NCI-H1417 (cell line): ENCODE data around the gene SORCS1.

Experiments used
- DNase-seq, 3 experiments: peaks; one replicate each; lab custom pipeline; 2025; lab: John Stamatoyannopoulos, UW

The SORCS1 gene

GRCh38 chr10:106577756-106578155 lies 586.8 kb downstream of the SORCS1 start:
- DNase-seq = no peak

DNA sequence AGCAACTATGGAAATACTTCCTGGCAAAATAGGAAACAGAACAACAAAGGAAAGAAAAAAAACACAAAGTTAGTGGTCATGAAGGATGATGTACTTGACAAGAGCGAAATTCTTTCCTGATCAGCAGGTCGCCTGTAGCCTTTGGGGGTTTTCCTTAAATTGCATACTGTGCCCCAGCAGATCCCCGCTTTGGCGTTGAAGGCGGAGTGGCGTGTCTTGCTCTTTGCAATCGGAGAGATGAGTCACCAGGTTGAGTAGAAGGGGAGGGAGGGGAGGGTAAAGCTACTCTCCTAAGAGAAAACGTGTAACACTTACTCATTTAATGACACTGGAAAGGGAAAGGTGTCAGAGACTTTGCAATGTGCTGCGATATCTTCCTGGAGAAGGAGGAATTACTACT lies 587.2 kb downstream of the SORCS1 start:
- no peak for DNase-seq

GRCh38 chr10:106576534-106576933 lies 588.0 kb downstream of the SORCS1 start:
- DNase-seq = no peak

GRCh38 chr10:106573106-106573505 lies 591.4 kb downstream of the SORCS1 start:
- DNase-seq = no peak

DNA sequence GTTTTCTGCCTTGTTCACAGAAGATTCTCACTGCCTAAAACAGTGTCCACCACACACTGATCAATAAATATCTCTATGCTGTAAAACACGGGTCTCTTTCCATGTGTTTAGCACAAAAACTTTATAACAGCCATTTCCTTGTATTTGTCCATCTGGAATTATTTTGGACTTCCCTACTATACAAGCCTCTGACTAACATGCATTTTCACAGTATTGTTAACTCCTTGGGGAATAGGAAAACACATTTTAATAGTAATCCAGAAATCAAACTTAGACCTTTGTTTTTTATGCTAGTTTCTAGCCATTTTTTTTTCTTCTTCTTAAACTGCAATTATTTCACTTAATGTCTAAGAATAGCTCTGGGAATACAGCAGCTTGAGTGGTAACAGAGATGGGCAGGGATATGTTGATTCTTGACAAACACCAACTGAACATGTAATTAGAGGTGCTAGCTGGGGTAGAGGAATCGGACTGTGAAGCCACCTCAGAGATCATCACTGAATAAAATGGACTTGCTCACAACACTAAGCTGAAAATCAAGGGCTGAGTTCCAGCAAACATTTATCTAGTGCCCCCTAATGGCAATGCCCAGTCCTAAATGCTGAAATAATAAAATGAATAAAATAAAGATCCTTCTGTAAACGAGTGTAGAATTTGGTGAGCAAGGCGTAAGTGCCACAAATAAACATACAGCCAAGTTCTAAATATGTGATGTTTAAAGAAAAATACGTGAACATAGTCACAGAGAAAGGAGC lies 593.1 kb downstream of the SORCS1 start:
- DNase-seq = peak in 1 of 3 experiments; percentile 2

- no peak for DNase-seq
These were observed 594.2 kb downstream of the SORCS1 start for GRCh38 chr10:106570268-106570667.

DNA sequence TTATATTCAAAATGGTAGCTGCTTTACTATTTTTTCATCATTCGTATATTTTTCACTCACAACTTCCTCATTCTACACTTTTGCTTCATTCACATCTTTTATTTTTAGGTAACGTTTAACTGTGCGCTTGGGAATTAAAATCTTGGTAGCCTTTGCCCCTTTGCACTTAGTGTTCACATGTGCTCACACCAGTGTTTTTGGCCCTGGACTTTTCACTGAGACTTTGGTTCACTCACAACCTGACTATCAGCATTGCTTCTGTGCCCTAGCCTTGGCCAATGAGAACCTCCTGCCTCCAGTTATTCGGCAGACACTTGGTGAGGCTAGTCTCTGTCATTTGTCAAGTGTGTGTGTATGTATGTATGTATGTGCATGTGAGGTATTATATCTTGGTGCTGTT lies 596.9 kb downstream of the SORCS1 start:
- no peak for DNase-seq

DNA sequence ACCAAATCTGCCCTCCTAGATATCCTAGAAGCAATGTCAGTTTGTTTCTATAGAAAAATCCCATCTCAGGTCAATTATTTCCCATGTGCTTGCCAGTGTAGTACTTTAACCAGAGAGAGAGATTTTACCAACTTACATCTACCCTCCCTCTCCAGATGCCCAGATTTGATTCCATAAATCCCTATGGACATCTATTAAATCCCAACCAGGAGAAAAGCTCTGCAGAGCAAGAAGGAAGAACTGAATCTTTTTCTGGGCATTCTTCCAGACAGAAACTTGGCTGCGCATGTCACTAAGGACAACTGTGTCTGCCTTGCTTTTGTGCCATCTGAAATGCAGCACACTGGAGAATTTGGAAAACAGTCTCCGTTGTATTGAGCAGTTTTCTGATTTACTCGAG lies 597.6 kb downstream of the SORCS1 start:
- no peak for DNase-seq

GRCh38 chr10:106565546-106565945 lies 599.0 kb downstream of the SORCS1 start:
- no peak for DNase-seq

- DNase-seq = no peak
These were observed 601.1 kb downstream of the SORCS1 start for GRCh38 chr10:106563384-106563783.

DNA sequence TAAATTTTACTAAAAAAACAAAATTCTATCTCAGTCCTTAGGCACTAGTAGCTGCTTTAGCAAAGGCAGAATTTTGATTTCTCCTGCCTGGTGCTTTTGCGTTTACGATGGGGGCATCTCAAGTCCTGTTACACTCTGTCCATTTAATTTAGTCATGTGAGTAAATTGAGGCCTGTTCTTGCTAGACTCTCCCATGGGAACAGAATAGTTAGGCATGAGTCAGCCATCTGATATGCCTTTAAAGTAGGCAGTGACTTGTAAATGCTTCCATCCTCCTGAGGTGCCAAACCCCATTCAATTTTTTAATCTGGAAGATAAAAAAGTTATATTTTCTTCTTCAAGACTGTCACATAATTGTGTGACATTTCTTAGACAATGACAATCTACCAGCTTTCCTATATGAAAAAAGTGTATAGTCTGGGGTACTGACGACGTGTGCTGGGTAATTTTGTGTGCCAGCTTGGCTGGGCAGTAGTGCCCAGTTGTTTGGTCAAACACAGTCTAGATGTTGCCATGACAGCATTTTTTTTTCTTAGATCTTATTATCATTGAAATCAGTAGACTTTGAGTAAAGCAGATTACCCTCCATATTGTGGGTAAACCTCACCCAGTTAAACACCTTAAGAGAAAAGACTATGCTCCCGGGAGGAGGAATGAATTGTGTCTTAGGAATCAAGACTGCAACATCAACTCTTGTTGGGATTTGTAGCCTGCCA lies 603.4 kb downstream of the SORCS1 start:
- DNase-seq = no peak

DNA sequence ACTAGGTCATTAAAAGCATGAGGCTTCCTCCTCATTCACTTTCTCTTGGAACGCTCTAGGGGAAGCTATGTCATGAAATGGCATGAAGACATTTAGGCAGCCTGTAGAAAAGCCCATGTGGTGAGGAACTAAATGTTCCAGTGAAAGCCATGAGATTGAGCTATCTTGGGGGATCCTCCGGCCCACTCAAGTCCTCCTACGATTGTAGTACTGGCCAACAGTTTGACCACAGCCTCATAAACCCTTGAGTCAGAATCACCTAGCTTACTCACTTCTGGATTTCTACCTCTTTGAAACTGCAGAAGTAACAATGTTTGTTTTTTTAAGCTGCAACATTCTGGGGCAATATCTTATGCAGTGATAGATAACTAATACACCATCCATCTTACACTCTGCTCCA lies 605.1 kb downstream of the SORCS1 start:
- no peak for DNase-seq

DNA sequence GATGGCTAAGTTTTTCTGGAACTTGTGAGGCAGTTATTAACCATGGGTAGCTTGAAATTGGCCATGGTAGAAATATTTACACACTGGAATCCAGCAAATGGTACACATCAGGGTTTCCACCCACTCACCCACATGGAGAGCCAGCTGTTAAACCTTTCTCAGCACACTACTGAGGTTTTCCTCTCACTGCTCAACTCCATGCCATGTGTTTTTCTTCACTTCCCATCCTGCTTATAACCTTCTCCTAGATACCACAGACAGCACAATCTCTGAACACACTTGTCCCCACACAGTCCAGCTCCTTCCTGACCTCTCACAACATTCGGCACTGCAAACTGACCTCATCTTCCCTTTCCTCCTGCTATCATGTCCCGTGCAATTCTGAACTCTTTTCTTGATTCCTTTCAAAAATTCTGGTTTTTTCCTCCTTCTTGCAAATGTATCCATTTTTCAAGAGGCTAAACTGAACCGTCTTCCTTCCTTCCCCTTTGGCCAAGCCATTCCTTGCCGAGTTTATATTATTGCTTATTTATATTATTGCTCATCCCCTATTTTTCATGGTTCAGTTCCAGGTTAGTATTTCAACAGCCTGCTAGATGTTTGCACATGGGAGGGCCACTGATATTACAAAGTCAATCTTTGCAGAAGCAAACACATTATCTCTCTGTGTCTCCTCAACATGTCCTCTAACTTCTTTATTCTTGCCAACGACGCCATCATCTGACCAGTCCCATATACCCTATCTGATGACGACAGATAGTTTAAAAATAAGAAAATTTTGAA lies 606.4 kb downstream of the SORCS1 start:
- DNase-seq = no peak

DNA sequence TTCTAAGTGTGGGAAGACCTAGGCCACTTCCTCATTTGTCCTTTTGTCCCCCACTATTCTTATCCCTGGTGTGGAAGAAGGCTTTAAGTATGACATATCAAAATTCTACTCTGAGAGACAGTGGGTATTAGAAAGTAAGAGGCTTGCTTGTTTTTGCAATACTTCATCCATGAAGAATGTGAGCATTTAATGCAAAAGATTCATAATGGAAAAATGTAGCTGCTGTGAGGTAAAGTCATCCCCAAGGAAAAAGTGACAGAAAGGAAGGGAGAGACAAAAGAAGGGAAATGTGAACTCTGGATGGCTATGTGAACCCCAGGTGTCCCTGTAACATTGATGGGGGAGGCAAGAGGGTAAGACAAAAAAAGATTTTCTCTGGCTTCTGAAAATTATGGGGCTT lies 607.5 kb downstream of the SORCS1 start:
- no peak for DNase-seq

- no peak for DNase-seq
These were observed 608.9 kb downstream of the SORCS1 start for GRCh38 chr10:106555599-106555998.

- DNase-seq = no peak
These were observed 612.9 kb downstream of the SORCS1 start for GRCh38 chr10:106551501-106552062.

GRCh38 chr10:106548832-106549231 lies 615.7 kb downstream of the SORCS1 start:
- no peak for DNase-seq

DNA sequence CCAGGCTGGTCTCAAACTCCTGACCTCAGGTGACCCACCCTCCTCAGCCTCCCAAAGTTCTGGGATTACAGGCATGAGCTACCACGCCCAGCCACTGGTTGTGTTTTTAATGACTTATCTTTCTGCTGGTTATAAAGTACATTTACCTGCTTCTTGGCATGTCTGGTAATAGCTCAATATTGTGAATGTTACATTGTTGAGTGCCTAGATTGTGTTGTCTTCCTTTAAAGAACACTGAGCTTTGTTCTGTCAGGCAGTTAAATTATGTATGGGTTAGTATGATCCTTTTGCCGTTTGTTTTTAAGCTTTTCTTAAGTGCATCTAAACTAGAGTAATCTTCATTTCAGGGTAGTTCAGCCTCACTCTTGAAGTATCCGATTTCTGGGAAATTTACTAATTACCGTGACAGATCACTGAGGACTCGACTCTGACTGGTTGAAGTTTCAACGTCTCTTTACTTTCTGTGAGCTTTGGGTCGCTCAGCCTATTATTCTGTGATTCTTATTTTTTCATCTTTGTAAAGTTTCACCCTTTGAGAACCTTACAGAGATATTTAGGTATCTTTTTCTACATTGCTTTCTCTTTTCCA lies 617.4 kb downstream of the SORCS1 start:
- no peak for DNase-seq

DNA sequence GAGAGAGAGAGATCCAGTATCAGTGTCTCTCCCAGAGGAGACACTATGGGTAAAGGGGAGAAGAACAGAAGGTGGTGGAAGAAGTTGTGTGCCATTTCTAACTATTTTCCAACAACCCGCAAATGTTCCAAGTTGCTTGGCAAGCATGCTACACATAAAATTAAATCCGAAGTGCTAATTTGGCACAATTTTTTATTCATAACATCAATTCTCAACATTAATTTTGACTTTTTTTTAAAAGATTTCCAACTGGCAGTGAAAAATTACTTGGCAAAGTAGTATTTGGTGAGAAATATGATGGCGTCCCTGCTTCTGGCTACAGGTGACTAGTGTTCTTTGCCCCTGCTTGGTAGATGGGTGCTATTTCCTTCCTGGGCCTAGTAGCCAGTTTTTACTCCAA lies 622.0 kb downstream of the SORCS1 start:
- DNase-seq = no peak

GRCh38 chr10:106540645-106541044 lies 623.9 kb downstream of the SORCS1 start:
- no peak for DNase-seq

GRCh38 chr10:106537866-106538265 lies 626.6 kb downstream of the SORCS1 start:
- no peak for DNase-seq

DNA sequence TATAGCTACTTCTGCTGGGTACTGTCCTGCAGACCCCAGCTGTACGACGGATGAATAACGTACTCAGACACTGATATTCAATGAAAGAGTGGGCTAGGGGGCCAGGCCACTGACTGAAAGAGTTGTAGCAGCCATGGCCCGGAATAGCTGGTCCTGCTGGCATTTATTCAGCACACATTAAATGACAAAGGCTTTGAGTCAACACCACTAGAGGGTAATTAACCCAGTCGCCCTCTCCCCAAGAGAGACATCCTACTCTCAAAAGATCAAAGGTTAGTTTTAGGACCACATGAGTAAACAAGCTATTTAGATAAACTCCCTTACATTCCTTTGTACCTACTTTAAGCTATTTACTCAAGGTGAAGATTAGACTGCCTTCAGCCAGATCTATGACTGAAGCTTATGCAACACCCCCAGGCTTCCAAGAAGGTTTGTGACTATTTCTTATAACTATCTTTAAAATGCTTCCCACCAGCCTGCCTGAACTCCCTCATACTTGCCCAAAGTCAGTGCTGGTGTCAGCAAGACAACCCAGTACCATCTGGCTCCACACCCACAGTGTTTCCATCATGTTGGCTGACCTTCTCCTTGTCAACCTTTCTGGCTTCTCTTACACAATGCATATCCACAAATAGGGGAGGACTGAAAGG lies 629.1 kb downstream of the SORCS1 start:
- DNase-seq = no peak
